Ascending aorta (tissue), 2 donors: ENCODE measurements around the gene TAGLN3. TPM values are rescaled to one million over a fixed set of nuclear protein-coding genes. Genes with fewer than 3 reads are reported as not detected.
"Not testable (repeated sequence)": the region's sequence is repeated elsewhere in the genome, so short reads cannot be mapped to it uniquely, and the experiment has no call there.

Experiments
- DNase-seq, 2 donors: peaks; one replicate each; pipeline ENCODE4 v3.0.0-alpha.2; 2019; ENCODE audit warnings: low spot score in 2 of 2
- H3K27ac ChIP-seq, 2 donors: fragments of 200-600 bp; sonication (generic); one replicate each; pipeline ENCODE4 v1.5.1; 2016 to 2017; ENCODE audit warnings: mild to moderate bottlenecking in 1 of 2
- H3K27me3 ChIP-seq: fragments of 200-600 bp; sonication (generic); one replicate; pipeline ENCODE4 v1.5.1; 2017
- H3K36me3 ChIP-seq, 2 donors: fragments of 200-600 bp; sonication (generic); one replicate each; pipeline ENCODE4 v1.5.1; 2016
- H3K4me1 ChIP-seq, 2 donors: fragments of 200-600 bp; sonication (generic); one replicate each; pipeline ENCODE4 v1.5.1; 2016 to 2017; ENCODE audit warnings: mild to moderate bottlenecking in 1 of 2
- H3K4me3 ChIP-seq, 2 donors: fragments of 200-600 bp; sonication (generic); one replicate each; pipeline ENCODE4 v1.5.1; 2016 to 2017; ENCODE audit warnings: mild to moderate bottlenecking in 1 of 2
- H3K9me3 ChIP-seq, 2 donors: fragments of 200-600 bp; sonication (generic); one replicate each; pipeline ENCODE4 v1.5.1; 2016
- intact Hi-C: fragments of 100-400 bp; cut with DNase I; formaldehyde crosslinking; loops from one replicate; pipeline ENCODE4 v1.15.1; 2023
- total RNA-seq: library from RNA; depleted of rRNA; stranded (reverse); fragments of >200 nt; gene quantifications from one replicate; pipeline ENCODE4 v1.1.0, GENCODE V29; 2016
- TF ChIP-seq, protein P1 (sequence below), 3 experiments: fragments of 200-600 bp in 2 of 3; fragments of 450-650 bp in 1 of 3; sonication (generic) in 2 of 3; IDR thresholded peaks; one replicate each; pipeline ENCODE4 v1.5.1; 2016 to 2019; ENCODE audit warnings: antibody characterized with exemption in 3 of 3, mild to moderate bottlenecking in 1 of 3, moderate library complexity in 1 of 3

Gene TAGLN3
- total RNA-seq, 1 donor from 2014 or later = not detected

DNA sequence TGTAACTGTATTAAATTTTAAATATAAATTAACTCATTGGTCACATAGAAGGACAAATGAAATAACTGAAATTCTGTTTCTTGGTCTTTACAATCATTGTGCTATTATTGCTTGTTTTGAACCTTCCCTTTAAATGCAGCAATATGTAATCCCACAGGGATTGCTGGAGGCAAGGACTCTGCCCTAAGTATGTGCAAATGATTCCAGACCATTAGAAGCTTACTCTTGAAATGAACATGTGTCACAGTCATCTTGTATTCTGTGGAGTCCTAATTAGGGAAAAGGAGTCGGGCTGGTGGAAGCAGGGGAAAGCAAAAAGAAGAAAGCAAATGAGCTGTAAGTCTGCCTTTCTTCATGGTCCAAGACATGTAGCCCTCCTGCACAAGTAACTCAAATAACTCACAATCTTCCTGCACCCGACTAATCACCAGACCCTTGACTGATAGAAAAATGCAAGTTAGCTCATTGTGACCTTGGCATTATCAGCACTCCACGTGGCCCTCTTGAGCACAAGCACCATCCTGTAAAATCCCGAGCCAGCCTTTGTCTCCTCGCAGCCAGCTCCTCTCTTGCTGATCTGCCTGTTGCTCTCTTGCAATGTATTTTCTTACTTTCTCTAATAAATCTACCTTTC, 33.5 kb downstream of the TAGLN3 start:
- no peaks in the 10 kb centered on the region for H3K36me3 ChIP-seq
- no peak for DNase-seq
- TF ChIP-seq, protein P1, sequence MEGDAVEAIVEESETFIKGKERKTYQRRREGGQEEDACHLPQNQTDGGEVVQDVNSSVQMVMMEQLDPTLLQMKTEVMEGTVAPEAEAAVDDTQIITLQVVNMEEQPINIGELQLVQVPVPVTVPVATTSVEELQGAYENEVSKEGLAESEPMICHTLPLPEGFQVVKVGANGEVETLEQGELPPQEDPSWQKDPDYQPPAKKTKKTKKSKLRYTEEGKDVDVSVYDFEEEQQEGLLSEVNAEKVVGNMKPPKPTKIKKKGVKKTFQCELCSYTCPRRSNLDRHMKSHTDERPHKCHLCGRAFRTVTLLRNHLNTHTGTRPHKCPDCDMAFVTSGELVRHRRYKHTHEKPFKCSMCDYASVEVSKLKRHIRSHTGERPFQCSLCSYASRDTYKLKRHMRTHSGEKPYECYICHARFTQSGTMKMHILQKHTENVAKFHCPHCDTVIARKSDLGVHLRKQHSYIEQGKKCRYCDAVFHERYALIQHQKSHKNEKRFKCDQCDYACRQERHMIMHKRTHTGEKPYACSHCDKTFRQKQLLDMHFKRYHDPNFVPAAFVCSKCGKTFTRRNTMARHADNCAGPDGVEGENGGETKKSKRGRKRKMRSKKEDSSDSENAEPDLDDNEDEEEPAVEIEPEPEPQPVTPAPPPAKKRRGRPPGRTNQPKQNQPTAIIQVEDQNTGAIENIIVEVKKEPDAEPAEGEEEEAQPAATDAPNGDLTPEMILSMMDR (IDR thresholded peaks at IDR 0.05) = no peak
- H3K27me3 ChIP-seq = no peaks in the 10 kb centered on the region
- H3K27ac ChIP-seq = no peak overlapping the region
- H3K4me3 ChIP-seq = no peak overlapping the region
- no peaks in the 10 kb centered on the region for H3K4me1 ChIP-seq
- intact Hi-C loops = no loop called here
- no peaks in the 10 kb centered on the region for H3K9me3 ChIP-seq

DNA sequence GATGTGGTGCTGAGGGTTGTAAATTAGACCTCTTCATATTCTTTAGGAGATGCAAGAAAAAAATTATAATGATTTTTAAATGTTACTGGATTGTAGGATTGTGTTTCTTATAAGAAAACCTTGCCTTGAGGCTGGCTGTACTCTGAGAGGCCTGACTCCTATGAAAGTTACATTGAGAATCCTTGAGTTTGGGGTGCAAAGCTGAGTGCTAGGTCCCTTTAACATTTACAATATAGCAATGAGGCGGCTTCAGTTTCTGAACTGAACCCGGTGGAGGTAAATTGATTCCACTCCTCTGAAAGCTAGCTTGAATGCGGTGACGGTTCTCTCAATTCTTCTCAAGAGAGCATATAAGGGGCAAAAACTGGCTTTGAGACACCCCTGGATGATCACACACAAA, 35.7 kb downstream of the TAGLN3 start, which contains the start of gene TMPRSS7:
Gene TMPRSS7, plus strand, starts transcription at position 301 of the 400 bp plus-strand sequence. CDS start 110 bp downstream, outside the sequence.
- Histone ChIP-seq H3K27me3 (no peaks in the 10 kb centered on the region), H3K4me3 (no peak within 1 kb of the TSS), H3K9me3 (no peaks in the 10 kb centered on the region), H3K27ac (no peak within 1 kb of the TSS), H3K36me3 (no peaks in the 10 kb centered on the region), H3K4me1 (no peaks in the 10 kb centered on the region)
- no peak for DNase-seq
- intact Hi-C loops = no loop called here
- TF ChIP-seq, protein P1 (IDR thresholded peaks at IDR 0.05) = no peak

DNA sequence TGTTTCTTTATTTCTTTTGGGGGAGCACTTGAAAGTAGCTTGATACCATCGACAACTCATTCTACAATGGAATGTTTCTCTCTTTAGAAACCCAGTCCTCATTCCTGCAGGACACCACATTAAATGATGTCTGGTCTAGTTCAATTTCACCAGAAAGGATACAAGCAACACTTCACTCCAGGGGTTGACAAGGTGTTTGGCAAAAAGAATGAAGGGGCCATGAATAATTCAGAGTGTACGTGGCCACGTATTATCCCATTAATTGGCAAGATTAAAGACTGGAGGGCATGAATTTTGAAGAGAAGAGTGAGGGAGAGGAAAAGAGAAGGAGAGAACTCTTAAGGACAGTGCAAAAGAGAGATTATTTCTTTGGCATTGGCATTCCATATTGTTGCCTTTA, 36.5 kb downstream of the TAGLN3 start:
- Histone ChIP-seq H3K4me3 (no peak overlapping the region), H3K36me3 (no peaks in the 10 kb centered on the region), H3K27me3 (no peaks in the 10 kb centered on the region), H3K4me1 (no peaks in the 10 kb centered on the region), H3K27ac (no peak overlapping the region), H3K9me3 (no peaks in the 10 kb centered on the region)
- intact Hi-C loops = no loop called here
- DNase-seq = no peak
- TF ChIP-seq, protein P1 (IDR thresholded peaks at IDR 0.05) = no peak

DNA sequence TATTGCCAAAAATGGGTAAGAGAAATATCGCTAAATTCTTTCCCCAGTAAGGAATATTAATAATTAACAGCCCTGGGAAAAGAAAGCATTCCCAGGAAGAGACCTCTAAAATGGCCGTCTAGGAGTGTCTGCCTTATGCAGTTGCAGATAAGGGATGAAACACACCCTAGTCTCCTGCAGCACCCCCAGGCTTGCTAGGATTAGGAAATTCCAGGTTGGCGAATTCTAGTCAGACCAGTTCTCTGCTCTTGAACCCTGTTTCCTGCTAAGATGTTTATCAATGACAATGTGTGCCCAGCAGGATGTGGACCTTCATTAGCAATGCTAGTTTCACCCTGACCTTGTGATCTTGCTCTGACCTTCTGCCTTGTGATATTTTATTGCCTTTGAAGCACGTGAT, 38.5 kb downstream of the TAGLN3 start:
- H3K4me3 ChIP-seq, H3K27ac ChIP-seq, DNase-seq, H3K4me1 ChIP-seq, intact Hi-C loops, H3K36me3 ChIP-seq, H3K27me3 ChIP-seq, H3K9me3 ChIP-seq: not testable (repeated sequence)

DNA sequence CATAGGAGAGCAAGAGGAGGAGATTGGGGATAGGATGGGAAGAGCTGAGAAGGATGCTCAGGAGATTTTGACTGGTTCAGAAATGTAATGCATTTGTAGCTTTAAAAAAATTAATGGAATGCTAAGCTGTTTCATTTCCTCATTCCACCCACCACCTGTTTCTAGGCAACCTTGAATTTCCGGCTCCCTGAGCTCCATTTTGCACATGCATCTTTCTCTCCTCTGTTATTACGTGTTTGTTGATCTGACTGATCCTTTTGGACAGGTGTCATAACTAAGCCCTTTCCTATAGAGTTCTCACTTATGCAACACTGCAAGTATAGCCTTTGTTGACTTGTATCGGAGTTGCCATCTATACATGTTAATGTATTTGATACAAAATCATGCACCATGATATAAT, 40.1 kb downstream of the TAGLN3 start:
- H3K36me3 ChIP-seq = no peaks in the 10 kb centered on the region
- peaks cover 0 to 1% of the 10 kb centered on the region in 2 donors for H3K4me1 ChIP-seq
- DNase-seq = no peak
- H3K27me3 ChIP-seq = no peaks in the 10 kb centered on the region
- no peaks in the 10 kb centered on the region for H3K9me3 ChIP-seq
- H3K4me3 ChIP-seq = no peak overlapping the region
- intact Hi-C loops = no loop called here
- no peak overlapping the region for H3K27ac ChIP-seq
- TF ChIP-seq, protein P1 (IDR thresholded peaks at IDR 0.05) = no peak

DNA sequence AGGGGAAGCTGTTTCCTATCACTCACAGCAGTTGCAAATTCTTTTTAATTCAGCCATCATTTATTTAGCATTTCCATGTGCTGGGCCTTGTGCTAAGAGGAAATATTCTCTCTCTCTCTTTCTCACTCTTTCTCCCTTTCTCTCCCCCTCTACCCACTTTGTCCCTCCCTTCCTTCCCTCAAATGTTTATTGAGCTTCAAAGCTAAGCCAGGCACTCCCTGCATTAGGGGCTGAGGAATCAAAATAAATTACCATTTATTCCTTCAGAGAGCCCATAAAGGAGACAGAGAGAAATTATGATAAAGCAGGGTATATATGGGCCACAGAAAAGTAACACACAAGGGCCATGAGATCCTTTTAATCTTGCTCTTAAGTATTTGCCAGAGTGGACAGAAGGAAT, 42.6 kb downstream of the TAGLN3 start:
- Histone ChIP-seq H3K4me3 (no peak overlapping the region), H3K27ac (no peak overlapping the region), H3K27me3 (no peaks in the 10 kb centered on the region), H3K36me3 (no peaks in the 10 kb centered on the region), H3K4me1 (peaks cover 0 to 2% of the 10 kb centered on the region in 2 donors), H3K9me3 (no peaks in the 10 kb centered on the region)
- no peak for DNase-seq
- intact Hi-C loops = no loop called here
- TF ChIP-seq, protein P1 (IDR thresholded peaks at IDR 0.05) = no peak
